Adipocyte (in vitro differentiated cells): ENCODE data around the gene ASPN.

ENCODE experiments used
- DNase-seq: peaks from one replicate; pipeline ENCODE4 v3.0.0-alpha.2; 2015; ENCODE audit warnings: low read depth
- H3K27me3 ChIP-seq: replicated peaks from 2 replicates; pipeline ENCODE4 v1.7.0; 2013; ENCODE audit warnings: mild to moderate bottlenecking, low read length, moderate library complexity; ENCODE audit not compliant: control insufficient read depth, insufficient read depth
- H3K36me3 ChIP-seq: 2 replicates; pipeline ENCODE4 v1.7.0; 2013; ENCODE audit warnings: low read length, mild to moderate bottlenecking, moderate library complexity; ENCODE audit not compliant: control insufficient read depth, insufficient read depth, severe bottlenecking
- H3K4me1 ChIP-seq: 2 replicates; pipeline ENCODE4 v1.7.0; 2013; ENCODE audit warnings: mild to moderate bottlenecking, low read length, moderate library complexity; ENCODE audit not compliant: control insufficient read depth, insufficient read depth
- H3K4me3 ChIP-seq: 2 replicates; pipeline ENCODE4 v1.7.0; 2013; ENCODE audit warnings: mild to moderate bottlenecking, low read length, moderate library complexity
- H3K9ac ChIP-seq: 2 replicates; pipeline ENCODE4 v1.7.0; 2013; ENCODE audit warnings: mild to moderate bottlenecking, low read length, moderate library complexity
- H3K9me3 ChIP-seq: 2 replicates; pipeline ENCODE4 v1.7.0; 2013; ENCODE audit warnings: mild to moderate bottlenecking, low read length, moderate library complexity; ENCODE audit not compliant: control insufficient read depth

Gene ASPN

GRCh38 chr9:92504881-92505280 lies 22.6 kb upstream of the ASPN start:
- Histone ChIP-seq H3K9me3 (no peaks in the 10 kb centered on the region), H3K4me1 (peaks cover 76% of the 10 kb centered on the region), H3K4me3 (peak overlapping the region; percentile 68), H3K27me3 (no peaks in the 10 kb centered on the region), H3K9ac (peak overlapping the region; percentile 89), H3K36me3 (no peaks in the 10 kb centered on the region)
- no peak for DNase-seq

DNA sequence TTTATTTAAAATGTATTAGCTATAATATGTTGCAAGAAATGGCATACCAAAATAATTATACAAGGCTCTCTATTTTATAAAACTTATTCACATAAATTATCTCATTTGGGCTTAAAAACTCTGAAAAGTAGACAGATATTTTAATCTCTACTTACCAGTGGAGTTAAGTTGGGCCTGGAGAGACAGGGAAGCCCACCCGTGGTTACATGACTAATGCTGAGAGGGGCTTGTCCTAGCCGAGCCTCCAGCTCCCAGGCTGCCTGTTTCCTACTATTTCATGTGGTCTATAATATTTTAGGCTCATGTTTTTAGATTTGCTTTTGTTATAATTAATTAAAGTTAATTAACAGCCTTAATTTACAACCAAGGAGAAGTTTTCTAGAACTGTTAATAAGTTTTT lies 20.9 kb upstream of the ASPN start:
- H3K4me1 ChIP-seq, result peaks cover 78% of the 10 kb centered on the region
- DNase-seq, result no peak
- H3K9ac ChIP-seq, result no peak overlapping the region
- no peak overlapping the region for H3K4me3 ChIP-seq
- no peaks in the 10 kb centered on the region for H3K9me3 ChIP-seq
- H3K27me3 ChIP-seq, result no peaks in the 10 kb centered on the region
- H3K36me3 ChIP-seq, result no peaks in the 10 kb centered on the region

DNA sequence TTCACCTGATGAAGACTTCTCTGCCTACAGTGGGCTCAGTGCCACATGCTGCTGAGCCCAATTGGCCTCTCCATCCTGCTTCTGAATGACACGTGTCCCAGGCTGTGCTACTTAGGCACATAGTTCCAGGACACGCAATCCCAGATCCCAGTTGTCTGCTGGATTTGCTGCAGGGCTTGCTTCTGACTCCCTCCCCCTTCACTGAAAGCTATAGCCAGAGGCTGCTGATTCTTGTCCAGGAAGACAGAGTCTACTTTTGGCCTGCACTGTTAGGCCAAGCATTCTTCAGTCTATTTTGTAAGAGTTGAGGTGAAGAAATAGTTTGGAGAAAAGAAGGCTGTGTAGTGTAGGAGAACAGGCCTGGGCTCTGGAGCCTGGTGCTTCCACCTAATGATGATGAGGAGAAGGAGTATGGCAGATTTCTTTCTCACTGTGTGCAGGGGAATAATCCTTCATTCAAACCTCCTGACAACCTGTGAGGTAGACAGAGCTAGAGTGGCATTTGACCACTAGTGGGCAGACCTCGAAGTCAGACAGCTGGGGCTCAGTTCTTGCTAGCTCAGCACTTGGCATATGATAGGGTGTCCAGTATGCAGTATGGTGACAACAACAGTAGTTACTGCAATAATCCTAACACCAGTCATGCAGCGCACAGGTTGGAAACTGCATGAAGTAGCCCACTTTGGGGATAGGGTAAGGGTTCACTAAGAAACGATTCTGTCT lies 19.5 kb upstream of the ASPN start:
- Histone ChIP-seq H3K9ac (peak overlapping the region; percentile 56), H3K4me1 (peaks cover 68% of the 10 kb centered on the region), H3K4me3 (peak overlapping the region; percentile 31), H3K9me3 (no peaks in the 10 kb centered on the region), H3K36me3 (no peaks in the 10 kb centered on the region), H3K27me3 (no peaks in the 10 kb centered on the region)
- peak; percentile 74 for DNase-seq

GRCh38 chr9:92500725-92501124 lies 18.4 kb upstream of the ASPN start:
- Histone ChIP-seq H3K4me3 (no peak overlapping the region), H3K4me1 (peaks cover 72% of the 10 kb centered on the region), H3K9me3 (no peaks in the 10 kb centered on the region), H3K36me3 (peaks cover 3% of the 10 kb centered on the region), H3K27me3 (no peaks in the 10 kb centered on the region), H3K9ac (no peak overlapping the region)
- DNase-seq, result no peak

DNA sequence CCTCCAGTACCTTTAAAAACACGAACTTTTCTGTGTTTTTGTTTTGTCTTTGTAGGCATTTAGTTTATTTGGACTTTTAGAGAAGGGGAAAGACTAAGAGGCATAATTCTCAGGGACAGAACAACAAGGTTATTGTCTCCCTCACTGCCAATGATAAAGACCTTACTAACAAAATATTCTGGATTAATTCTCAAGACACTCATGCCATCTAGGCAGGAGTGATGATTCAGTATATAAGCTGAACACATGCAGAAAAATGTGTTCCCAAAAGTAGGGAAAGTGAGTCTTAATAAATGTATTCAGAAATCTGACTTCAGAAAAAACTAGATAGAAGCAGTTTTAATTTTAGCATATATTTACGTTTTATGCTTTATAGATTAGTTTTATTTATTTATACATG lies 17.4 kb upstream of the ASPN start:
- no peak for DNase-seq
- H3K27me3 ChIP-seq, result no peaks in the 10 kb centered on the region
- H3K36me3 ChIP-seq, result peaks cover 3% of the 10 kb centered on the region
- H3K9me3 ChIP-seq, result no peaks in the 10 kb centered on the region
- peaks cover 62% of the 10 kb centered on the region for H3K4me1 ChIP-seq
- no peak overlapping the region for H3K9ac ChIP-seq
- H3K4me3 ChIP-seq, result no peak overlapping the region

- Histone ChIP-seq H3K4me1 (peaks cover 31% of the 10 kb centered on the region), H3K27me3 (no peaks in the 10 kb centered on the region), H3K36me3 (peaks cover 9% of the 10 kb centered on the region), H3K9me3 (no peaks in the 10 kb centered on the region), H3K4me3 (peak overlapping the region; percentile 20), H3K9ac (peak overlapping the region; percentile 17)
- DNase-seq, result peak; percentile 64
These were observed 14.3 kb upstream of the ASPN start for GRCh38 chr9:92496396-92497176.

DNA sequence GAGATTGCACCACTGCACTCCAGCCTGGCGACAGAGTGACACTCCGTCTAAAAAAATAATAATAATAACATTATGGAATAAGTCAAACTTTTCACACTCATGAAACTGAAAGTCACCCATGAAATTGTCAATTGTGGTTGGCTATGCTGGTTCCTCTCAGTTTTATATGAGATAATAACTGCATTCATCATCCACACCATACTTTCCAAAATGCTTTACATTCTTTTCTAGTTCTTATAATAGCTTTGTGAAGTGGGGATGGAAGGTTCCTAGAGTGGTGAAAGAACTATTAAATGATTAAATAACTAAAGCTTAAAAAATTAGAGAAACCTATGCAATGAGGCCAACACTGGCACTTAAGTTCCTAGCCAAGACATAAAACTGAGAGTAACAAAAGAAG lies 12.6 kb upstream of the ASPN start:
- Histone ChIP-seq H3K27me3 (no peaks in the 10 kb centered on the region), H3K4me1 (peaks cover 25% of the 10 kb centered on the region), H3K9ac (no peak overlapping the region), H3K36me3 (peaks cover 9% of the 10 kb centered on the region), H3K4me3 (no peak overlapping the region), H3K9me3 (no peaks in the 10 kb centered on the region)
- no peak for DNase-seq

DNA sequence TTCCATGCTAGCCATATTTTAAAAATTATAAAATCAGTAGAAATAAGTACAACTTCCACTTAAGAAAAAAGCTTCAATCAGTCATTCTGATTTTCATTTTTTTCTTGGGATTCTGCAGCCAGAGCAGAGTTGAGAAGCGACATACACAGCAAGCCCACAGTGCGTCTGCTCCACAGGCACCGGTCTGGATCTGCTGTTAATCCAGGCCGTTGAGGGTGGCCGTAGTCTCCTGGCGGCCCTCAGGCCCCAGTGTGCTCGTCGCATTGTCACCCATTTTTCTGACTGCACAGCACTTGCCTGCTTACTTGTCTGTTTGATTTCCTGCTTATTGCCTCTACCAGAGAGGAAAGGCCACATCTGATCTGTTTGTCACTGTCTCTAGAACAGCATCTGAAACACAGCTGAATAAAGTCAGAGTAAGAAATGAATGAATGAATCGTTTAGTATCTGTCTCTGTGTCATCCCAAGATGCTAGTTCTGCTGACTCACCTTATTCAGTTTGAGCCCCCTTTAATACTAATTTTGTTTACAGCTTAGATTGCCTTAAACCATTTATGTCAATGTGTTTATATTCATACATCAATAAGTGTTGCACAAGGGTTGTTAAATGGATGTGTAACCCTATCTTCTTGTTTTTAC lies 11.6 kb upstream of the ASPN start:
- H3K9me3 ChIP-seq, result no peaks in the 10 kb centered on the region
- H3K4me1 ChIP-seq, result peaks cover 24% of the 10 kb centered on the region
- H3K36me3 ChIP-seq, result peaks cover 9% of the 10 kb centered on the region
- H3K9ac ChIP-seq, result no peak overlapping the region
- no peak overlapping the region for H3K4me3 ChIP-seq
- H3K27me3 ChIP-seq, result no peaks in the 10 kb centered on the region
- no peak for DNase-seq

- peaks cover 28% of the 10 kb centered on the region for H3K4me1 ChIP-seq
- no peak overlapping the region for H3K4me3 ChIP-seq
- no peaks in the 10 kb centered on the region for H3K9me3 ChIP-seq
- no peaks in the 10 kb centered on the region for H3K27me3 ChIP-seq
- no peak for DNase-seq
- no peak overlapping the region for H3K9ac ChIP-seq
- H3K36me3 ChIP-seq, result peaks cover 9% of the 10 kb centered on the region
These were observed 10.6 kb upstream of the ASPN start for GRCh38 chr9:92492781-92493401.

GRCh38 chr9:92488681-92489550 lies 6.6 kb upstream of the ASPN start:
- peaks cover 2% of the 10 kb centered on the region for H3K36me3 ChIP-seq
- no peaks in the 10 kb centered on the region for H3K9me3 ChIP-seq
- H3K4me3 ChIP-seq, result no peak overlapping the region
- H3K4me1 ChIP-seq, result peaks cover 21% of the 10 kb centered on the region
- DNase-seq, result peak; percentile 63
- H3K27me3 ChIP-seq, result no peaks in the 10 kb centered on the region
- peak overlapping the region; percentile 9 for H3K9ac ChIP-seq
